Measurements from ENCODE around the gene VEPH1. TPM values are rescaled to one million over a fixed set of nuclear protein-coding genes. Genes with fewer than 3 reads are reported as not detected.

Gene VEPH1
- total and polyA plus RNA-seq, 9 of the 15 experiments (the other 6 are each of a cell fraction or from before 2014, with no cell fraction given), result 4.5 to 15.6 (median 5.8) TPM

GRCh38 chr3:157512534-157512933, 9.3 kb upstream of the VEPH1 start (continued):
- TF ChIP-seq, protein P1, sequence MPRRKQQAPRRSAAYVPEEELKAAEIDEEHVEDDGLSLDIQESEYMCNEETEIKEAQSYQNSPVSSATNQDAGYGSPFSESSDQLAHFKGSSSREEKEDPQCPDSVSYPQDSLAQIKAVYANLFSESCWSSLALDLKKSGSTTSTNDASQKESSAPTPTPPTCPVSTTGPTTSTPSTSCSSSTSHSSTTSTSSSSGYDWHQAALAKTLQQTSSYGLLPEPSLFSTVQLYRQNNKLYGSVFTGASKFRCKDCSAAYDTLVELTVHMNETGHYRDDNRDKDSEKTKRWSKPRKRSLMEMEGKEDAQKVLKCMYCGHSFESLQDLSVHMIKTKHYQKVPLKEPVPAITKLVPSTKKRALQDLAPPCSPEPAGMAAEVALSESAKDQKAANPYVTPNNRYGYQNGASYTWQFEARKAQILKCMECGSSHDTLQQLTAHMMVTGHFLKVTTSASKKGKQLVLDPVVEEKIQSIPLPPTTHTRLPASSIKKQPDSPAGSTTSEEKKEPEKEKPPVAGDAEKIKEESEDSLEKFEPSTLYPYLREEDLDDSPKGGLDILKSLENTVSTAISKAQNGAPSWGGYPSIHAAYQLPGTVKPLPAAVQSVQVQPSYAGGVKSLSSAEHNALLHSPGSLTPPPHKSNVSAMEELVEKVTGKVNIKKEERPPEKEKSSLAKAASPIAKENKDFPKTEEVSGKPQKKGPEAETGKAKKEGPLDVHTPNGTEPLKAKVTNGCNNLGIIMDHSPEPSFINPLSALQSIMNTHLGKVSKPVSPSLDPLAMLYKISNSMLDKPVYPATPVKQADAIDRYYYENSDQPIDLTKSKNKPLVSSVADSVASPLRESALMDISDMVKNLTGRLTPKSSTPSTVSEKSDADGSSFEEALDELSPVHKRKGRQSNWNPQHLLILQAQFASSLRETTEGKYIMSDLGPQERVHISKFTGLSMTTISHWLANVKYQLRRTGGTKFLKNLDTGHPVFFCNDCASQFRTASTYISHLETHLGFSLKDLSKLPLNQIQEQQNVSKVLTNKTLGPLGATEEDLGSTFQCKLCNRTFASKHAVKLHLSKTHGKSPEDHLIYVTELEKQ (CRISPR knock-in tag; IDR thresholded peaks at IDR 0.05), result no peak
- TF ChIP-seq ZNF133 (CRISPR knock-in tag; IDR thresholded peaks at IDR 0.05) (no peak), CHD4 (IDR thresholded peaks at IDR 0.05; ENCODE audit: insufficient read depth, insufficient replicate concordance, low read depth, low read length, poor library complexity, severe bottlenecking) (no peak), ZZZ3 (IDR thresholded peaks at IDR 0.05) (no peak), ZHX1 (conservative IDR thresholded peaks at IDR 0.05; ENCODE audit: low read length) (no peak), CXXC5 (CRISPR knock-in tag; IDR thresholded peaks at IDR 0.05) (peak; percentile 57), POLR2H (tag; IDR thresholded peaks at IDR 0.05; ENCODE audit: low read depth) (no peak), ZBTB43 (CRISPR knock-in tag; IDR thresholded peaks at IDR 0.05) (no peak), ZNF12 (CRISPR knock-in tag; IDR thresholded peaks at IDR 0.05) (no peak), SP1 (CRISPR knock-in tag; IDR thresholded peaks at IDR 0.05) (no peak), ZBTB1 (CRISPR knock-in tag; IDR thresholded peaks at IDR 0.05; ENCODE audit: borderline replicate concordance, low read depth) (no peak), NR0B1 (IDR thresholded peaks at IDR 0.05; ENCODE audit: partially characterized antibody) (no peak), SOX6 (IDR thresholded peaks at IDR 0.05) (peak; percentile 38; the same call in 1 of the 2 replicates), DNMT1 (IDR thresholded peaks at IDR 0.05) (no peak)
- TF ChIP-seq, protein P2, sequence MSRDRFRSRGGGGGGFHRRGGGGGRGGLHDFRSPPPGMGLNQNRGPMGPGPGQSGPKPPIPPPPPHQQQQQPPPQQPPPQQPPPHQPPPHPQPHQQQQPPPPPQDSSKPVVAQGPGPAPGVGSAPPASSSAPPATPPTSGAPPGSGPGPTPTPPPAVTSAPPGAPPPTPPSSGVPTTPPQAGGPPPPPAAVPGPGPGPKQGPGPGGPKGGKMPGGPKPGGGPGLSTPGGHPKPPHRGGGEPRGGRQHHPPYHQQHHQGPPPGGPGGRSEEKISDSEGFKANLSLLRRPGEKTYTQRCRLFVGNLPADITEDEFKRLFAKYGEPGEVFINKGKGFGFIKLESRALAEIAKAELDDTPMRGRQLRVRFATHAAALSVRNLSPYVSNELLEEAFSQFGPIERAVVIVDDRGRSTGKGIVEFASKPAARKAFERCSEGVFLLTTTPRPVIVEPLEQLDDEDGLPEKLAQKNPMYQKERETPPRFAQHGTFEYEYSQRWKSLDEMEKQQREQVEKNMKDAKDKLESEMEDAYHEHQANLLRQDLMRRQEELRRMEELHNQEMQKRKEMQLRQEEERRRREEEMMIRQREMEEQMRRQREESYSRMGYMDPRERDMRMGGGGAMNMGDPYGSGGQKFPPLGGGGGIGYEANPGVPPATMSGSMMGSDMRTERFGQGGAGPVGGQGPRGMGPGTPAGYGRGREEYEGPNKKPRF (IDR thresholded peaks at IDR 0.05; ENCODE audit: low read depth, low read length), result no peak
- TF ChIP-seq, protein P3, sequence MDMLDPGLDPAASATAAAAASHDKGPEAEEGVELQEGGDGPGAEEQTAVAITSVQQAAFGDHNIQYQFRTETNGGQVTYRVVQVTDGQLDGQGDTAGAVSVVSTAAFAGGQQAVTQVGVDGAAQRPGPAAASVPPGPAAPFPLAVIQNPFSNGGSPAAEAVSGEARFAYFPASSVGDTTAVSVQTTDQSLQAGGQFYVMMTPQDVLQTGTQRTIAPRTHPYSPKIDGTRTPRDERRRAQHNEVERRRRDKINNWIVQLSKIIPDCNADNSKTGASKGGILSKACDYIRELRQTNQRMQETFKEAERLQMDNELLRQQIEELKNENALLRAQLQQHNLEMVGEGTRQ (CRISPR knock-in tag; IDR thresholded peaks at IDR 0.05), result peak; percentile 72
